GM06990 (cell line): Measurements from ENCODE around the gene NDUFS3.

Experiments
- DNase-seq: peaks from one replicate; pipeline ENCODE4 v3.0.0-alpha.2; 2011; ENCODE audit not compliant: insufficient read length; ENCODE audit errors: extremely low read depth
- H3K27me3 ChIP-seq: replicated peaks from 2 replicates; pipeline ENCODE4 v1.6.0; 2011; ENCODE audit warnings: low read length; ENCODE audit not compliant: control insufficient read depth, insufficient read depth
- H3K36me3 ChIP-seq: 2 replicates; pipeline ENCODE4 v1.5.1; 2011; ENCODE audit warnings: low read length; ENCODE audit not compliant: control insufficient read depth, insufficient read depth
- H3K4me3 ChIP-seq: replicated peaks from 2 replicates; pipeline ENCODE4 v1.5.1; 2011; ENCODE audit warnings: low read depth, mild to moderate bottlenecking, control low read depth, low read length
- CTCF ChIP-seq: IDR thresholded peaks from 2 replicates; pipeline ENCODE4 v1.5.1; 2011; ENCODE audit warnings: low read length, control low read depth, mild to moderate bottlenecking, inconsistent platforms; ENCODE audit not compliant: insufficient read depth, poor library complexity, severe bottlenecking

The NDUFS3 gene

GRCh38 chr11:47606731-47607130 is 27.9 kb downstream of the NDUFS3 start:
- Histone ChIP-seq H3K4me3 (no peak overlapping the region), H3K36me3 (no peaks in the 10 kb centered on the region), H3K27me3 (no peaks in the 10 kb centered on the region)
- DNase-seq = no peak
- no peak for TF ChIP-seq CTCF

GRCh38 chr11:47607380-47607779 is 28.5 kb downstream of the NDUFS3 start:
- no peaks in the 10 kb centered on the region for H3K27me3 ChIP-seq
- no peak for TF ChIP-seq CTCF
- H3K36me3 ChIP-seq = no peaks in the 10 kb centered on the region
- DNase-seq = no peak
- no peak overlapping the region for H3K4me3 ChIP-seq

GRCh38 chr11:47609675-47610074 is 30.8 kb downstream of the NDUFS3 start:
- H3K36me3 ChIP-seq = no peaks in the 10 kb centered on the region
- no peak for DNase-seq
- no peak overlapping the region for H3K4me3 ChIP-seq
- TF ChIP-seq CTCF = no peak
- no peaks in the 10 kb centered on the region for H3K27me3 ChIP-seq

- TF ChIP-seq CTCF = no peak
- Histone ChIP-seq H3K4me3 (no peak overlapping the region), H3K36me3 (no peaks in the 10 kb centered on the region; the same call in 1 of the 2 replicates), H3K27me3 (no peaks in the 10 kb centered on the region)
- DNase-seq = no peak
Measured at GRCh38 chr11:47611348-47611794, 32.5 kb downstream of the NDUFS3 start.

- H3K36me3 ChIP-seq = peaks cover 2% of the 10 kb centered on the region; the same call in 1 of the 2 replicates
- no peaks in the 10 kb centered on the region for H3K27me3 ChIP-seq
- DNase-seq = no peak
- H3K4me3 ChIP-seq = no peak overlapping the region
- no peak for TF ChIP-seq CTCF
Measured at GRCh38 chr11:47615249-47615648, 36.4 kb downstream of the NDUFS3 start.
